Neural cell (in vitro differentiated cells): ENCODE results near the gene NT5M.

Source experiments
- EP300 ChIP-seq: fragments of 450-650 bp; conservative IDR thresholded peaks from 2 replicates; pipeline ENCODE4 v1.6.1; 2014; ENCODE audit warnings: antibody characterized with exemption, mild to moderate bottlenecking, moderate library complexity; ENCODE audit not compliant: poor library complexity, severe bottlenecking
- EZH2 ChIP-seq: fragments of 200-600, 300-800 bp; shearing (Covaris generic), sonication (generic); IDR thresholded peaks from 2 replicates; pipeline ENCODE4 v1.6.1; 2014; ENCODE audit warnings: antibody characterized with exemption, low read length, borderline replicate concordance, mild to moderate bottlenecking; ENCODE audit not compliant: insufficient read depth, poor library complexity, severe bottlenecking
- MXI1 ChIP-seq: fragments of 450-650 bp; conservative IDR thresholded peaks from 2 replicates; pipeline ENCODE4 v1.6.1; 2014; ENCODE audit warnings: antibody characterized with exemption, mild to moderate bottlenecking; ENCODE audit not compliant: poor library complexity, severe bottlenecking
- POLR2AphosphoS5 ChIP-seq: IDR thresholded peaks from 2 replicates; pipeline ENCODE4 v1.6.1; 2012
- SMC3 ChIP-seq: fragments of 450-650 bp; conservative IDR thresholded peaks from 2 replicates; pipeline ENCODE4 v1.6.1; 2014; ENCODE audit warnings: antibody characterized with exemption, mild to moderate bottlenecking, moderate library complexity; ENCODE audit not compliant: poor library complexity
- TAF1 ChIP-seq: IDR thresholded peaks from 2 replicates; pipeline ENCODE4 v1.6.1; 2012; ENCODE audit warnings: low read depth
- TF ChIP-seq, protein P1 (sequence below): fragments of 450-650 bp; IDR thresholded peaks from 2 replicates; pipeline ENCODE4 v1.5.1; 2014; ENCODE audit warnings: antibody characterized with exemption, mild to moderate bottlenecking, moderate library complexity; ENCODE audit not compliant: poor library complexity, severe bottlenecking
- TF ChIP-seq, protein P2 (sequence below): IDR thresholded peaks from 2 replicates; pipeline ENCODE4 v1.6.1; 2012; ENCODE audit warnings: borderline replicate concordance

DNA sequence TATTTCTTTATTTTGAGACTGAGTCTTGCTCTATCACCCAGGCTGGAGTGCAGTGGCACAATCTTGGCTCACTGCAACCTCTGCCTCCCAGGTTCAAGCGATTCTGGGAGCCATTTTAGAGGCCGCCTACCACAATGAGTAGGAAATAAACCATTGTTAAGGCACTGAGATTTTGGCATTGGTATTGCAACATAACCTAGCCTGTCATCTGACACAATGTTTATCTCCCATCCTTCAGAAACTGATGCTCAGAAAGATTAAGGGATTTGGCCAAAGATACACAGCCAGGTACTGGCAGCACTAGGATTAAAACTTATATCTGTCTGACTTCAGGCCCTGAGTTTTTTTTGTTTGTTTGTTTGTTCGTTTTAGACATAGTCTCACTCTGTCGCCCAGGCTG lies 14.1 kb upstream of the NT5M start:
- TF ChIP-seq, protein P1, sequence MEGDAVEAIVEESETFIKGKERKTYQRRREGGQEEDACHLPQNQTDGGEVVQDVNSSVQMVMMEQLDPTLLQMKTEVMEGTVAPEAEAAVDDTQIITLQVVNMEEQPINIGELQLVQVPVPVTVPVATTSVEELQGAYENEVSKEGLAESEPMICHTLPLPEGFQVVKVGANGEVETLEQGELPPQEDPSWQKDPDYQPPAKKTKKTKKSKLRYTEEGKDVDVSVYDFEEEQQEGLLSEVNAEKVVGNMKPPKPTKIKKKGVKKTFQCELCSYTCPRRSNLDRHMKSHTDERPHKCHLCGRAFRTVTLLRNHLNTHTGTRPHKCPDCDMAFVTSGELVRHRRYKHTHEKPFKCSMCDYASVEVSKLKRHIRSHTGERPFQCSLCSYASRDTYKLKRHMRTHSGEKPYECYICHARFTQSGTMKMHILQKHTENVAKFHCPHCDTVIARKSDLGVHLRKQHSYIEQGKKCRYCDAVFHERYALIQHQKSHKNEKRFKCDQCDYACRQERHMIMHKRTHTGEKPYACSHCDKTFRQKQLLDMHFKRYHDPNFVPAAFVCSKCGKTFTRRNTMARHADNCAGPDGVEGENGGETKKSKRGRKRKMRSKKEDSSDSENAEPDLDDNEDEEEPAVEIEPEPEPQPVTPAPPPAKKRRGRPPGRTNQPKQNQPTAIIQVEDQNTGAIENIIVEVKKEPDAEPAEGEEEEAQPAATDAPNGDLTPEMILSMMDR: no peak
- TF ChIP-seq, protein P2, sequence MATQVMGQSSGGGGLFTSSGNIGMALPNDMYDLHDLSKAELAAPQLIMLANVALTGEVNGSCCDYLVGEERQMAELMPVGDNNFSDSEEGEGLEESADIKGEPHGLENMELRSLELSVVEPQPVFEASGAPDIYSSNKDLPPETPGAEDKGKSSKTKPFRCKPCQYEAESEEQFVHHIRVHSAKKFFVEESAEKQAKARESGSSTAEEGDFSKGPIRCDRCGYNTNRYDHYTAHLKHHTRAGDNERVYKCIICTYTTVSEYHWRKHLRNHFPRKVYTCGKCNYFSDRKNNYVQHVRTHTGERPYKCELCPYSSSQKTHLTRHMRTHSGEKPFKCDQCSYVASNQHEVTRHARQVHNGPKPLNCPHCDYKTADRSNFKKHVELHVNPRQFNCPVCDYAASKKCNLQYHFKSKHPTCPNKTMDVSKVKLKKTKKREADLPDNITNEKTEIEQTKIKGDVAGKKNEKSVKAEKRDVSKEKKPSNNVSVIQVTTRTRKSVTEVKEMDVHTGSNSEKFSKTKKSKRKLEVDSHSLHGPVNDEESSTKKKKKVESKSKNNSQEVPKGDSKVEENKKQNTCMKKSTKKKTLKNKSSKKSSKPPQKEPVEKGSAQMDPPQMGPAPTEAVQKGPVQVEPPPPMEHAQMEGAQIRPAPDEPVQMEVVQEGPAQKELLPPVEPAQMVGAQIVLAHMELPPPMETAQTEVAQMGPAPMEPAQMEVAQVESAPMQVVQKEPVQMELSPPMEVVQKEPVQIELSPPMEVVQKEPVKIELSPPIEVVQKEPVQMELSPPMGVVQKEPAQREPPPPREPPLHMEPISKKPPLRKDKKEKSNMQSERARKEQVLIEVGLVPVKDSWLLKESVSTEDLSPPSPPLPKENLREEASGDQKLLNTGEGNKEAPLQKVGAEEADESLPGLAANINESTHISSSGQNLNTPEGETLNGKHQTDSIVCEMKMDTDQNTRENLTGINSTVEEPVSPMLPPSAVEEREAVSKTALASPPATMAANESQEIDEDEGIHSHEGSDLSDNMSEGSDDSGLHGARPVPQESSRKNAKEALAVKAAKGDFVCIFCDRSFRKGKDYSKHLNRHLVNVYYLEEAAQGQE: no peak
- TF ChIP-seq EZH2 (no peak), EP300 (no peak), TAF1 (no peak), MXI1 (no peak), SMC3 (no peak), POLR2AphosphoS5 (no peak)
